HG03565 (cell line): ENCODE data around the gene PALLD.

Source experiments
- ATAC-seq: cut with Tn5 transposase; IDR thresholded peaks from one replicate; pipeline ENCODE4 v1.9.1; 2021; ENCODE audit warnings: mild to moderate bottlenecking, moderate library complexity; ENCODE audit not compliant: unreplicated experiment

The PALLD gene

GRCh38 chr4:168553714-168554370, 57.0 kb downstream of the PALLD start:
- ATAC-seq = no peak

- no peak for ATAC-seq
These were observed 58.6 kb downstream of the PALLD start for GRCh38 chr4:168555437-168555836.

GRCh38 chr4:168557658-168558057, 60.8 kb downstream of the PALLD start:
- ATAC-seq = no peak

GRCh38 chr4:168558599-168558998, 61.7 kb downstream of the PALLD start:
- ATAC-seq = no peak

DNA sequence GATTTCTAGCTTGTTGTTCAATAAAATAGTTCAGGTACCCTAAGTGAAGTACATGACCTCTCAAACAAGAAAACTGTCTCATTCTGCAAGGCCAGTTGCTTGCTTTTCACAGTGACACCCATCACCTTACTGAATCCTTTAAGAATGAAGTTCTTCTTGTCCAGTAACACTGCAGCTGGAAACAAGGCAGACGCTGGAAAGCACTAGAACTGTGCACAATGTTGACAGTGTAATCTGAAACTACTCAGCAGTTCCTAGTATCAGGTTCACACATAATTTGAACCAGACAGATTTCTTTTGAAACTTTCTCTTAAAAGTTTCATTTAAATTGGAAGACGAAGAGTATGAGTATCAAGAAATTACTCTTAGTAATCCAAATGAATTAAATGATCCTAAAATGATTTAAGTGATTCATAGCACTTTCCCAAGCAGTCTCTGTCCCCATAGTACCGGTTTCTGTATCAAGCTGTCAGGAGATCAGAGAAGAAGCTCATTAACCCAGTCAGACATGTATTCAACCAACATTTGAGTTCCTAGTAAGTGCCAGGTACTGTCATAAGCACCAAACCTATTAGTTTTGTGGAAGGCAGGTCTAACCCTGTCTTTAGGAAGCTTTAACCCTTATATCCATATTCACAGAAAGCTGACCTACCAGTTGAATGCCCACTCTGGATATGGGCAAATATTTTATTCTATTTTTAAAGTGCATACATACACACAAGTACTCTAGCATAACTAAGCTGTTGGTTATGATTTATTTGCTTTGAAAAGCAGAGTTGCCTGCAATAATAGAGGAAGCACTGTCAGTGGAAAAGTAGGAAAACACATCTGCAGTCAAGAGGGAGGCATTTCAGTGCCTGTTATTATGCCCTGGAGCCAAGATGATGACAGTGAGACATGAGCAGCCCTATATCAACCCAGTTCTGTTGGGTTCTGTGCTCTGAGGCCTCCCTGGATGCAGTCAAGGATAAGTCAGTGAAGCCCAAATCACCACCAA, 63.6 kb downstream of the PALLD start:
- no peak for ATAC-seq

- no peak for ATAC-seq
These were observed 65.3 kb downstream of the PALLD start for GRCh38 chr4:168562041-168562571.

DNA sequence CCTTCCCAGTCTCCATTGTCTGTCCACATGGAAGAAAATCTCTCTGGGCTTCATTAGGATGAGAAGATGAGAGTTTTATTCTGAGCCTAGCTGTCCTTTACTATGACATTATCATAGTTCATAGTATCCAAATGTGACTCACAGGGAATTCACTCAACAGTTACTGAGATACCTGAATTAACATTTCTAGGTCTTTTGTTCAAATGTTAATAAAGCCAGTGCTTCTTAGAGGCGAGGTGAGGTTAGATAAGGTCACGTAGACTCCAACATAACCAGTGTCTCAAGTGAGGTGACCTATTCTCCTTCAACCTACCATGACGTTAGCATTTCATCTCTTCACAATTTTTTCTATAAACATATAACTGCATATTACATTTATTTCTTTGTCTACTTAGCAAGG, 67.2 kb downstream of the PALLD start:
- no peak for ATAC-seq

DNA sequence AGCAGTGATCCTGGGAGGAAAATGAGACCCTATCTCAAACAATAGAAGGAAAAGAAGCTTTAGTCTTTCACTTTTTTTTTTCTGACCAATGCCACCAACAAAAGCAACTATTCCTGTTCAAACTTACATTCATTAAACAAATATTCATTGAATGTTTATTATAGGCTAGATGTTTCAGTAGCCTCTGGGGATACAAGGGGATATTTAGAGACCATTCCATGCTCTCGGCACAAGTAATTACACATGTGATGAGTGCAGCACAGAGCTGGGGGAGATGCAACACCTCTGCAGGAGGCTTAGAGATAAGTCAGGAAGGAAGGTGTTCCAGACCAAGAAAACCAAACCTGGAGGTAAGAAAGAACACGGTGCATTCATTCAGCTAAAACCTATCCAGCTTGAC, 68.3 kb downstream of the PALLD start:
- ATAC-seq = no peak

GRCh38 chr4:168566726-168567125, 69.9 kb downstream of the PALLD start:
- no peak for ATAC-seq

- ATAC-seq = no peak
These were observed 72.4 kb downstream of the PALLD start for GRCh38 chr4:168569066-168569930.

DNA sequence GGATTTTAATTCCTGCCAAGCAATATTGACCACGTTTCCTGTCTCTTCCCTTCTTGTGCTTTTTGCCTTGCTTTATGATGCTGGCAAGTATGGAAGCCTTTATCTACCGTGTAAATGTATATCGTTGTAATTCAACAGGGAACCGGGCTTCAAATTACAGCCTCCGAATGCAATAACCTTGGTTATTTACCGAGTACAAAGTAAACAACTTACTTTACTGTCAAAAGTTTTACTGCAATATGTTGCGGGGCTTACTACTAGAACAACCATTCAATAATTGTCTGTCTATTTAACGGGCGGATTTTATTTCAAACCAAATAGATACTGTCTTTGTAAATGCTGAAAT, 73.1 kb downstream of the PALLD start:
- ATAC-seq = no peak

- no peak for ATAC-seq
These were observed 73.6 kb downstream of the PALLD start for GRCh38 chr4:168570466-168570865.

- no peak for ATAC-seq
These were observed 75.2 kb downstream of the PALLD start for GRCh38 chr4:168572002-168572401.

GRCh38 chr4:168573870-168574269, 77.0 kb downstream of the PALLD start:
- ATAC-seq = no peak

- ATAC-seq = no peak
These were observed 77.9 kb downstream of the PALLD start for GRCh38 chr4:168574581-168575295.

DNA sequence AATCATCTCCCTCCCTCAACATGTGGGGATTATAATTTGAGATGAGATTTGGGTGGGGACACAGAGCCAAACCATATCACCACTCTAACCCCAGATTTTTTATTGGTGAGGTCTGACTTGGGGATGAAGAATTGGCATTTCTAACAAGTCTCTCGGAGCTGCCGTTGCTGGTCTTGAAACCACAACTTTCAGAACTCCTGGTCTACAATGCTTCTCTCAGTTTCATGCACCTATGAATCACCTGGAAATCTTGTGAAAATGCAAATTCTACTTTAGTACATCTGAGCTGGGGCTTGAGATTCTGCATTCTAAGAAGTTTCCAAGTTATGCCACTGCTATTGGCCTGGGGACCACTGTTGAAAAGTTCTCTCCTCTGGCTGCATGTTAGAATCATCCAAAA, 78.6 kb downstream of the PALLD start:
- no peak for ATAC-seq

DNA sequence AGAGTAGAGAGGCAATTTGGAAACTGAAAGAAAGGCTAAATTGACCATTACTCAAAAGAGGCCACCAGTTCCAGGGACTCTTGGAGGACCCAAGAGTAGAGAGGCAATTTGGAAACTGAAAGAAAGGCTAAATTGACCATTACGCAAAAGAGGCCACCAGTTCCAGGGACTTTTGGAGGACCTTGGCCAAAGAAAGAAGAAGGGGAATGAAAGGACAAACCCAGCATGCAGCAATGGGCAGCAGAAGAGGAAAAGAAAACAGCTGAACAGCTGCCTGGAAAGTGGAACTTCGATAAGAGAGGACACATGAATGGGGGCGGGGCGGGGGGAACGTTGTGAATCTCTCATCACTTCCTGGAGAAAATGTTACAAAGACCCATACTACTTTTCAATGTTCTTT, 80.8 kb downstream of the PALLD start:
- no peak for ATAC-seq

DNA sequence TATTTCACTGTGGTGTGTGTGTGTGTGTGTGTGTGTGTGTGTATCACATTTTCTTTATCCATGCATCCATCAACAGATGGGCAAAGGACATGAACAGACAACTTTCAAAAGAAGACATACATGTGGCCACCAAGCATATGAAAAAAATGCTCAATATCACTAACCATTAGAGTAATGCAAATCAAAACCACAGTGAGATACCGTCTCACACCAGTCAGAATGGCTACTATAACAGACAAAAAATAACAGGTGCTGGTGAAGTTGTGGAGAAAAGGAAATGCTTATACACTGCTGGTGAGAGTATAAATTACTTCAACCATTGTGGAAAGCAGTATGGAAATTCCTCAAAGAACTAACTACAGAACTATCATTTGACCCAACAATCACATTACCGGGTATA, 83.4 kb downstream of the PALLD start:
- ATAC-seq = no peak

- peak; percentile 56 for ATAC-seq
These were observed 87.5 kb downstream of the PALLD start for GRCh38 chr4:168584321-168584771.
